GM08714 (cell line): Measurements from ENCODE around the gene PMVK.

Experiments used
- H3K4me3 ChIP-seq: fragments of 200-500 bp; sonication (Bioruptor generic); 2 replicates; pipeline ENCODE4 v1.5.1; 2014; ENCODE audit warnings: mild to moderate bottlenecking, low read length, inconsistent platforms
- ZNF274 ChIP-seq: IDR thresholded peaks from 2 replicates; pipeline ENCODE4 v1.6.1; 2012; ENCODE audit warnings: mild to moderate bottlenecking, low read depth, low read length

Gene PMVK

GRCh38 chr1:154878371-154879037 lies 58.0 kb downstream of the PMVK start:
- TF ChIP-seq ZNF274 = no peak
- no peak overlapping the region for H3K4me3 ChIP-seq

DNA sequence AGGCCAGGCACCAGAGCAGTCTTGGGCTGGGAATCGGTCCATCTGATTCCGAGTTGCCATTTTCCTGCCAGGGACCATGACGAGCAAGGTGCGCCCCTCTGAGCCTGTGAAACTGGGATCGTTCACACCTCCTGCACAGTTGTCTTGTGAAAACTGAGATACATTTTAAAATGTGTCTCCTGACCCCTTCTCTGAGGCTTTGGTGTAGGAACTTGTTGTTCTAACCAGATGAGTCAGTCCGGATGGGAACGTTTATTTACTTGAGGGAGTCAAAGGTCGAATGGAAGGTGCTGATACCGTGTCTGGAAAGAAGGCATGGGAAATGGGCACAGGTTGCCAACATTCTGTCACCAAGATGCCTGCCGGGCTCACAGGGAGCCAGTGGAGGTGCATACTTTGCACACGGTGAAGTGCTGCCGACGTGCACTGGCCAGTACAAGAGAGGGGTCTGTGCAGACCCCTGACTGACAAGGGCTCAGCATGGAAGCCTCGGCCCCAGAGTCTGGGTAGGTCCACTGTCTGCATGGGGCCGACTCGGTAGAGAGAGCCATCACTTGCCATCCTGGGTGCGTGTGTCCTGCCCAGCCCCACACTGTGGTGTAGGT lies 59.0 kb downstream of the PMVK start:
- TF ChIP-seq ZNF274 = no peak
- H3K4me3 ChIP-seq = no peak overlapping the region

- no peak for TF ChIP-seq ZNF274
- no peak overlapping the region for H3K4me3 ChIP-seq
These were observed 59.6 kb downstream of the PMVK start for GRCh38 chr1:154876842-154877369.
